Activated CD8-positive, alpha-beta T cell treated with anti-CD3 and anti-CD28 coated beads for 36 hours (primary cell): ENCODE results near the gene SLC22A2. TPM values are rescaled to one million over a fixed set of nuclear protein-coding genes. Genes with fewer than 3 reads are reported as not detected.

Source experiments
- ATAC-seq: fragments of 200-7000 bp; cut with Tn5 transposase; one replicate; pipeline ENCODE4 v1.10.0; 2021; ENCODE audit warnings: mild to moderate bottlenecking, moderate library complexity
- CTCF ChIA-PET: fragments of 350-600 bp; sonication (Branson Sonifier 250); formaldehyde crosslinking; loops from one replicate; lab custom pipeline; 2021; ENCODE audit warnings: antibody characterized with exemption; lab: Charles Lee
- POLR2A ChIA-PET: fragments of 350-600 bp; sonication (Branson Sonifier 250); formaldehyde crosslinking; loops from one replicate; lab custom pipeline; 2021; ENCODE audit warnings: antibody characterized with exemption; lab: Charles Lee
- DNase-seq: peaks from one replicate; pipeline ENCODE4 v3.0.0-alpha.2; 2020
- H3K27ac Mint-ChIP-seq: one replicate; pipeline ENCODE4 v1.8.0; 2021; ENCODE audit warnings: mild to moderate bottlenecking, mixed read lengths
- H3K27me3 Mint-ChIP-seq: one replicate; pipeline ENCODE4 v1.8.0; 2021; ENCODE audit warnings: mixed read lengths
- H3K36me3 Mint-ChIP-seq: one replicate; pipeline ENCODE4 v1.8.0; 2021; ENCODE audit warnings: low read depth, mixed read lengths
- H3K4me1 Mint-ChIP-seq: one replicate; pipeline ENCODE4 v1.8.0; 2021; ENCODE audit warnings: low read depth, mixed read lengths
- H3K4me3 Mint-ChIP-seq: one replicate; pipeline ENCODE4 v1.8.0; 2021; ENCODE audit warnings: mild to moderate bottlenecking, moderate library complexity, mixed read lengths
- H3K9me3 Mint-ChIP-seq: one replicate; pipeline ENCODE4 v1.8.0; 2021; ENCODE audit warnings: mixed read lengths
- intact Hi-C: fragments of 100-400 bp; cut with micrococcal nuclease; formaldehyde crosslinking; loops from one replicate; pipeline ENCODE4 v1.10.0; 2022
- total RNA-seq, 2 experiments: library from RNA; stranded (reverse); gene quantifications; one replicate each; pipeline ENCODE4 v1.2.3, GENCODE V29; 2021
- TF ChIP-seq, protein P1 (sequence below): fragments of 200-600 bp; IDR thresholded peaks from one replicate; pipeline ENCODE4 v1.8.0; 2022; ENCODE audit warnings: antibody characterized with exemption, mild to moderate bottlenecking

Gene SLC22A2
- total RNA-seq, 2 experiments from 2014 or later: not detected

GRCh38 chr6:160270347-160270746 lies 11.7 kb upstream of the SLC22A2 start:
- DNase-seq: no peak

DNA sequence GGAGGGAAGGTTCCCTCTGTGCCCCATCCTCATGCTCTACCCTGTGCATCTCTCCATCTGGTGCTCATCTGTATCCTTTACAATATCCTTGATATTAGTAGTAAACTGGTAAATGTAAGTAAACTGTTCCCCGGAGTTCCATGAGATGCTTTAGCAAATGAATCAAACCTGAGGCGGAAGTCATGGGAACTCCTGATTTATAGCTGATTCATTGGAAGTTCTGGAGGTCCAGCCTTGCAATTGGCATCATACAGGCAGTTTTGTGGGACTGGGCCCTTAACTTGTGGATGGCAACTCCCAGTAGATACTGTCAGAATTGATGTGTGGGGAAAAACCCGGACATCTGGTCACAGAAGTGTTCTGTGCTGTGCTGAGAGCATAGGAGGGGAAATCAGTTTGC lies 11.2 kb upstream of the SLC22A2 start:
- Mint-ChIP-seq H3K4me1 (peaks cover 7% of the 10 kb centered on the region), H3K9me3 (no peaks in the 10 kb centered on the region), H3K36me3 (no peaks in the 10 kb centered on the region), H3K27me3 (peaks cover 5% of the 10 kb centered on the region), H3K4me3 (no peak overlapping the region), H3K27ac (no peak overlapping the region)
- ChIA-PET CTCF (no interaction called here), POLR2A (no interaction called here)
- TF ChIP-seq, protein P1, sequence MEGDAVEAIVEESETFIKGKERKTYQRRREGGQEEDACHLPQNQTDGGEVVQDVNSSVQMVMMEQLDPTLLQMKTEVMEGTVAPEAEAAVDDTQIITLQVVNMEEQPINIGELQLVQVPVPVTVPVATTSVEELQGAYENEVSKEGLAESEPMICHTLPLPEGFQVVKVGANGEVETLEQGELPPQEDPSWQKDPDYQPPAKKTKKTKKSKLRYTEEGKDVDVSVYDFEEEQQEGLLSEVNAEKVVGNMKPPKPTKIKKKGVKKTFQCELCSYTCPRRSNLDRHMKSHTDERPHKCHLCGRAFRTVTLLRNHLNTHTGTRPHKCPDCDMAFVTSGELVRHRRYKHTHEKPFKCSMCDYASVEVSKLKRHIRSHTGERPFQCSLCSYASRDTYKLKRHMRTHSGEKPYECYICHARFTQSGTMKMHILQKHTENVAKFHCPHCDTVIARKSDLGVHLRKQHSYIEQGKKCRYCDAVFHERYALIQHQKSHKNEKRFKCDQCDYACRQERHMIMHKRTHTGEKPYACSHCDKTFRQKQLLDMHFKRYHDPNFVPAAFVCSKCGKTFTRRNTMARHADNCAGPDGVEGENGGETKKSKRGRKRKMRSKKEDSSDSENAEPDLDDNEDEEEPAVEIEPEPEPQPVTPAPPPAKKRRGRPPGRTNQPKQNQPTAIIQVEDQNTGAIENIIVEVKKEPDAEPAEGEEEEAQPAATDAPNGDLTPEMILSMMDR: no peak
- ATAC-seq (no peak), DNase-seq (no peak)
- intact Hi-C loops: no loop called here

More at GRCh38 chr6:160270347-160270746, 11.7 kb upstream of the SLC22A2 start:
- Mint-ChIP-seq H3K36me3 (no peaks in the 10 kb centered on the region), H3K4me1 (peaks cover 7% of the 10 kb centered on the region), H3K9me3 (no peaks in the 10 kb centered on the region), H3K27ac (no peak overlapping the region), H3K4me3 (no peak overlapping the region), H3K27me3 (peaks cover 5% of the 10 kb centered on the region)
- TF ChIP-seq, protein P1: no peak
- POLR2A ChIA-PET: interaction anchor here (0.6 kb wide), 1 partner anchor 201 kb away, joined by 4 read pairs; no protein-coding TSS in a partner anchor
- no peak for ATAC-seq
- CTCF ChIA-PET: no interaction called here
- intact Hi-C loops: no loop called here

- no peak for DNase-seq
- Mint-ChIP-seq H3K4me1 (peaks cover 7% of the 10 kb centered on the region), H3K27me3 (peaks cover 5% of the 10 kb centered on the region), H3K4me3 (no peak overlapping the region), H3K36me3 (no peaks in the 10 kb centered on the region), H3K9me3 (no peaks in the 10 kb centered on the region), H3K27ac (no peak overlapping the region)
- ChIA-PET CTCF (no interaction called here), POLR2A (no interaction called here)
- ATAC-seq: no peak
- TF ChIP-seq, protein P1: no peak
- intact Hi-C loops: no loop called here
These were observed 10.5 kb upstream of the SLC22A2 start for GRCh38 chr6:160269023-160269521.

DNA sequence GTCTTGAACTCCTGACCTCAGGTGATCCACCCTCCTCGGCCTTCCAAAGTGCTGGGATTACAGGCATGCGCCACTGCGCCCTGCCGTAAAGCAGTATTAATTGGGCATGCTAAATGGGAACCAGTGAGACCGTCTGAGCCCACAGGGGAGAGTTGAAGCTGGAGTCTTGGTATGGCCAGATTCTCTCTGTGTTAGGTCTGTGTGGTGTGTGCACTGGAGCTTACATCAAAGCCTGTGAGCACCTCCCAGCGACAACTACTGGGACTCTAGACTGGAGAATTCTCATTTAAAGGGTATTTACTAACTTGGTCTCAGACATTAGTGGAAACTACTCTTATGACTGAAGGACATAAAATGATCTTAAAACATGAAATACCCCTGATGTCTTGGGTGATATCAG lies 8.5 kb upstream of the SLC22A2 start:
- ATAC-seq: no peak
- H3K27me3 Mint-ChIP-seq: no peaks in the 10 kb centered on the region

GRCh38 chr6:160265869-160266476 lies 7.4 kb upstream of the SLC22A2 start:
- Mint-ChIP-seq H3K36me3 (no peaks in the 10 kb centered on the region), H3K4me3 (no peak overlapping the region), H3K4me1 (peaks cover 7% of the 10 kb centered on the region), H3K27me3 (no peaks in the 10 kb centered on the region), H3K9me3 (no peaks in the 10 kb centered on the region), H3K27ac (no peak overlapping the region)
- TF ChIP-seq, protein P1: no peak
- intact Hi-C loops: no loop called here
- ATAC-seq (no peak), DNase-seq (no peak)
- POLR2A ChIA-PET: no interaction called here
- CTCF ChIA-PET: no interaction called here

More for the DNA sequence above, 8.5 kb upstream of the SLC22A2 start:
- Mint-ChIP-seq H3K4me3 (no peak overlapping the region), H3K27ac (no peak overlapping the region), H3K9me3 (no peaks in the 10 kb centered on the region), H3K4me1 (peaks cover 7% of the 10 kb centered on the region), H3K36me3 (no peaks in the 10 kb centered on the region)
- TF ChIP-seq, protein P1: no peak
- CTCF ChIA-PET: no interaction called here
- POLR2A ChIA-PET: no interaction called here
- intact Hi-C loops: no loop called here
- no peak for DNase-seq
